ENCODE measurements around the gene ARHGAP12. TPM values are rescaled to one million over a fixed set of nuclear protein-coding genes. Genes with fewer than 3 reads are reported as not detected.
A peak's percentile ranks its signal among the peaks of the same experiment; 100 is the strongest.
"Not testable (repeated sequence)": the region's sequence is repeated elsewhere in the genome, so short reads cannot be mapped to it uniquely, and the experiment has no call there.

The ARHGAP12 gene, protein sequence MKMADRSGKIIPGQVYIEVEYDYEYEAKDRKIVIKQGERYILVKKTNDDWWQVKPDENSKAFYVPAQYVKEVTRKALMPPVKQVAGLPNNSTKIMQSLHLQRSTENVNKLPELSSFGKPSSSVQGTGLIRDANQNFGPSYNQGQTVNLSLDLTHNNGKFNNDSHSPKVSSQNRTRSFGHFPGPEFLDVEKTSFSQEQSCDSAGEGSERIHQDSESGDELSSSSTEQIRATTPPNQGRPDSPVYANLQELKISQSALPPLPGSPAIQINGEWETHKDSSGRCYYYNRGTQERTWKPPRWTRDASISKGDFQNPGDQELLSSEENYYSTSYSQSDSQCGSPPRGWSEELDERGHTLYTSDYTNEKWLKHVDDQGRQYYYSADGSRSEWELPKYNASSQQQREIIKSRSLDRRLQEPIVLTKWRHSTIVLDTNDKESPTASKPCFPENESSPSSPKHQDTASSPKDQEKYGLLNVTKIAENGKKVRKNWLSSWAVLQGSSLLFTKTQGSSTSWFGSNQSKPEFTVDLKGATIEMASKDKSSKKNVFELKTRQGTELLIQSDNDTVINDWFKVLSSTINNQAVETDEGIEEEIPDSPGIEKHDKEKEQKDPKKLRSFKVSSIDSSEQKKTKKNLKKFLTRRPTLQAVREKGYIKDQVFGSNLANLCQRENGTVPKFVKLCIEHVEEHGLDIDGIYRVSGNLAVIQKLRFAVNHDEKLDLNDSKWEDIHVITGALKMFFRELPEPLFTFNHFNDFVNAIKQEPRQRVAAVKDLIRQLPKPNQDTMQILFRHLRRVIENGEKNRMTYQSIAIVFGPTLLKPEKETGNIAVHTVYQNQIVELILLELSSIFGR
- total RNA-seq (2014; rRNA removed; shearing (Covaris generic)): 24.5 and 27.2 TPM in 2 replicates

DNA sequence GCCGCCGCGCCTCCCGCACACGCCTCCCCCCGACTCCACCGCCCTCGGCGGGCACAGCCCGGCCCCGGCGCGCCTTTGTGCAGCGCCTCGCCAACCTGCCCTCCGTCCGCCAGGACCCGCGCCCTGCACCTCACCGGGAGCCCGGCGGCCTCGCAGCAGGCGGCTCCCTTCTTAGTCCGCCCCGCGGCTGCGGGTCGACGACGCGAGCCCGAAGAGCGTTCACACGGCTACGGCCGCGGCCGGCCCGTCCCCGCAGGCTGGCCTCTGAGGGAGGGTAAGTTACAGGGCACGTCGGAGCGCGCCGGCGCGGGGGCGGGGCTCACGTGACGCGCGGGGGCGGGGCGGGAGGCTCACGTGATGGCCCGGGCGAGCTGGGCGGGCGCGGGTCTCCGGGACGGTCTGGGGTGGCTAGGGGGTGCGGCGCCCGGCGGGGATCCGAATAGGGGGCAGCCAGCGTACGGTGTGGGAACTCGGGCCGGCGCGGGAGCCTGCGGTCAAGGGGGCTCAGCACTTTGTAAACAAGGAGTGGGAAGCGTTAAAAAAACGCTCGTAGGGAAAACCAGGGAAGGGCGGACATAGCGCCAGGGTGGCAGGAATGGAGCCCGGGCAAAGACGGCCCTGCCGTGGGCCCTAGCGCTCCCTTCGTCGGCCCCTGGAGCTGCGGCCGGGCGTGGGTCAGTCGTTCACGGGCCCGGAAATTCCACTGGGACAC is at the start of gene ARHGAP12:
Gene ARHGAP12, minus strand, starts transcription at position 283 of the 712 bp plus-strand sequence. CDS start 19,976 bp downstream, outside the sequence.
- peak; percentile 85 for DNase-seq (ENCODE audit: low spot score)

- no peak for DNase-seq (ENCODE audit: low spot score)
Observed at GRCh38 chr10:31978156-31978483, 49.5 kb upstream of the ARHGAP12 start.

GRCh38 chr10:31977440-31978155 is 49.0 kb upstream of the ARHGAP12 start:
- peak; percentile 51 for DNase-seq (ENCODE audit: low spot score)

DNA sequence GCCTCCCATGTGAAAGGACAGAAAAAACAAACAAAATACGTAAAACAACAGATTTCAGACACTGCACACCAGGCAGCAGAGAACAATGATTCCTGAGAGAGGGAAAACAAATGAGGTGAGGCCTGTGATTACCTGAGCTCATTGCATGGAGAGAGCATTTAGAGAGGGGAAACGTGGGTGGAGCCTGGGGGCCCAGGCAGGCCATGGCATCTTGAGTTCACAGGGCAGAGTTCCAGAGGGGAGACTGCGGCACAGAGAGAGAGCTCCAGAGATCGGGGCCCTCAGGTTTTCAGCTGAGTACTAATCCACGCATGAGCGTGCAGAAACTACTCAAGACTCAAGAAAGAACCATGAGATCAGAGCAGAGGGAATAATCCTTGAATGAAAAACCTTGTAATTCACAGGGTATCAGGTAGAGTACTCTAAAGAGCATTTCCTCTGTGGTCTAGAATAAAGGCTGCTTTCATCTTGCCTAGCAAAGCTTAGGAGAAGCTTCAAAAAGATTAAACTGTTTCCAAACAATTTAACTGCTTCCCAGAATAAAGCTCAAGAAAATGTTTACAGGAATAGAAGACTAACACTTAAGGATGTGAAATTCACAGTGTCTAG is 46.6 kb upstream of the ARHGAP12 start:
- no peak for DNase-seq (ENCODE audit: low spot score)

GRCh38 chr10:31974434-31975124 is 45.9 kb upstream of the ARHGAP12 start:
- DNase-seq (ENCODE audit: low spot score): no peak

- no peak for DNase-seq (ENCODE audit: low spot score)
Observed at GRCh38 chr10:31972519-31973041, 43.9 kb upstream of the ARHGAP12 start.

DNA sequence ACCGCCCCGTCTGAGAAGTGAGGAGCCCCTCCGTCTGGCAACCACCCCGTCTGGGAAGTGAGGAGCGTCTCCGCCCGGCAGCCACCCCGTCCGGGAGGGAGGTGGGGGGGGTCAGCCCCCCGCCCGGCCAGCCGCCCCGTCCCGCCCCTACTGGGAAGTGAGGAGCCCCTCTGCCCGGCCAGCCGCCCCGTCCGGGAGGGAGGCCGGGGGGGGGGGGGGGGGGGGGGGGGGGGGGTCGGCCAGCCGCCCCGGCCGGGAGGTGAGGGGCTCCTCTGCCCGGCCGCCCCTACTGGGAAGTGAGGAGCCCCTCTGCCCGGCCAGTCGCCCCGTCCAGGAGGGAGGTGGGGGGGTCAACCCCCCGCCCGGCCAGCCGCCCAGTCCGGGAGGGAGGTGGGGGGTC is 41.2 kb upstream of the ARHGAP12 start:
- DNase-seq (ENCODE audit: low spot score): not testable (repeated sequence)

DNA sequence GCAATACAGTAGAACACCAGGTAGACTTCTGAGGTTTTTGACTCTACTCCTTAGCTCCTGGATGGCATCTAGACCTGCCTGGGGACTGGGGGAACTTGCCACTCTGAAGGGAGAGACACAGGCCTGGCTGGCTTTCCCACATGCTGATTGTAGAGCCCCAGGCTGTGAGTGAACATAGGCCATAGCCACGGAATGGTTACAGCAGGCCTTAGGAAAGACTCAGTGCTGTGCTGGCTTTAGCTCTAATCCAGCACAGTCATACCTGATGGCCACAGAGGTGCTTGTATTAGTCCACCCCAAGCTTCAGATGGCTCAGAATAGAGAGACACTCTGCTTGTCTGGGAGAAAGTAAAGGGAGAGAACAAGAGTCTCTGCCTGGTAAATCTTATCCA is 35.0 kb upstream of the ARHGAP12 start:
- DNase-seq (ENCODE audit: low spot score): no peak

- DNase-seq (ENCODE audit: low spot score): no peak
Observed at GRCh38 chr10:31962826-31963588, 34.4 kb upstream of the ARHGAP12 start.

- DNase-seq (ENCODE audit: low spot score): no peak
Observed at GRCh38 chr10:31961277-31962074, 32.8 kb upstream of the ARHGAP12 start.

DNA sequence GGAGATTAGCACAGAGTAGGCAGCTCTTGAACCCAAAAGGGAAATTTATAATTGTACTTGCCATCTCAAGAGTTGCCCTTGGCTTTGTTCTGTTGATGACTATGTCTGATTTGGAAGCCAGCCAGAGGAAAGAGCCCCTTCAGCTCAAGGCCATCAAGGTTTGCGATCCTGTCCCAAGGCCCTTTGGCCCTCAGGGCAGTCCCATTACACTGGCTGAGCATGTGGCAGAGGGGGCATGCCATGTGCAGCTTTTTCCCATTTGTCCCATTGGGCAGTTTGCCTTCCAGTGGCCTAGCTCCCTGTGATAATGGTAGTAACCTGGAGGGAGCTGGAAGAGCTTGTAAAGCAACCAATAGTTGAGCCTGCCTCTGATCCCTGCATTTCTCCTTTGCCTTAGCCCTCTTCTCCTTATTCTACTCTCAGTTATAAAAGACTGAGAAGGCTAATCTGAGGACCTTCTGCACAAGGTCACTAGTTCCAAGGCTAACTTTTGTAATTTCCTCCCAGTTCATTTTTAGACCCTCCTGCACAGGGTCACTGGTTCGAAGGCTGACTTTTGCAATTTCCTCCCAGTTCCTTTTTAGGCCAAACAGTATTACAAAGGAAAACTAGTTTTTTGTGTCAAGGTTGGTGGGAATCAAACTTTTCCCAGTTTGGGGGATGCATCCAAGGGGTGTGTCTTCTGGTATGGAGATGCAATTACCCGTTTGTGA is 31.0 kb upstream of the ARHGAP12 start:
- DNase-seq (ENCODE audit: low spot score): no peak

- no peak for DNase-seq (ENCODE audit: low spot score)
Observed at GRCh38 chr10:31958856-31959255, 30.2 kb upstream of the ARHGAP12 start.

DNA sequence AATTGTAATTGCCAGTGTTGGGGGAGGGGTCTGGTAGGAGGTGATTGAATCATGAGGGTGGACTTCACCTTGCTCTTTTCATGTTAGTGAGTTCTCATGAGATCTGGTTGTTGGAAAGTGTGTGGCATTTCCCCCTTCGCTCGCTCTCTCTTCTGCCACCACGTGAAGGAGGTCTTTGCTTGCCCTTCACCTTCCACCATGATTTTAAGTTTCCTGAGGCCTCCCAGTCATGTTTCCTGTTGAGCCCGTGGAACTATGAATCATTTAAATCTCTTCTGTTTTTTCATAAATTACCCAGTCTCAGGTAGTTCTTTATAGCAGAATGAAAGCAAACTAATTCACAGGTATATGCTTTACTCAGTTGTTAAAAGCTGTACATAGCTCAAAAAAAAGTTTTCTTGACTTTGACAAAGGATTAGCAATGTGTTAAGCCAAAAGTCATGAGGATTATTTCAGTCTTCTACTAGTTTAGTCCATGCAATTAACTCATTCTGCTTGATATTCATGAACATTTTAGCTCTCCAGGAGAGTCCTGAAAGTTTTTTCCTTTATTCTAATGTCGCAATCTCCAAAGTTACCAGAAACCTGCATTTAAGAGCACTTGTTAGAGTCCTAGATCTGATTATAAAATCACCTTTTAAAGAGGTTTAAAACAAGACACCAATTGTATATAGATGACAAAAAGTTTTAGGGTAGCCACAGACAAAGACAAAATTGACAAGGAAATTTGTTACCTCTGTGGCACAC is 27.7 kb upstream of the ARHGAP12 start:
- DNase-seq (ENCODE audit: low spot score): no peak

DNA sequence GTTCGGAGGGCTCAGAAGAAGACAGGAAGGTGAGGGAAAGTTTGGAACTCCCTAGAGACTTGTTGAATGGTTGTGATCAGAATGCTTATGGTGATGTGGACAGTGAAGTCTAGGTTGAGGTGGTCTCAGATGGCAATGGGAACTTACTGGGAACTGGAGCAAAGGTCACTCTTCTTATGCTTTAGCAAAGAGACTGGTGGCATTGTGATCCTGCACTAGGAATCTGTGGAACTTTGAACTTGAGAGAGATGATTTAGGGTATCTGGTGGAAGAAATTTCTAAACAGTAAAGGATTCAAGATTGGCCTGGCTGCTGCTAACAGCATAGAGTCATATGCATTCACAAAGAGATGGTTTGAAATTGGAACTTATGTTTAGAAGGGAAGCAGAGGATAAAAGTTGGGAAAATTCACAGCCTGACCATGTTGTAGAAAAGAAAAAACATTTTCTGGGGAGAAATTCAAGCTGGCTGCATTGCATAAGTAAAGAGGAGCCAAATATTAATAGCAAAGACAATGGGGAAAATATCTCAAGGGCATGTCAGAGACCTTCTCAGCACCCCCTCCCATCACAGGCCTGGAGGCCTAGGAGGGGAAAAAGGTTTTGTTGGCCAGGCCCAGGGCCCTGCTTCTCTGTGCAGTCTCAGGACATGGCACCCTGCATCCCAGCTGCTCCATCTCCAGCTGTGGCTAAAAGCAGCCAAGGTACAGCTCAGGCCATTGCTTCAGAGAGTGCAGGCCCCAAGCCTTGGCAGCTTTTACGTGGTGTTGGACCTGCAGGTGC is 26.0 kb upstream of the ARHGAP12 start:
- DNase-seq (ENCODE audit: low spot score): no peak

DNA sequence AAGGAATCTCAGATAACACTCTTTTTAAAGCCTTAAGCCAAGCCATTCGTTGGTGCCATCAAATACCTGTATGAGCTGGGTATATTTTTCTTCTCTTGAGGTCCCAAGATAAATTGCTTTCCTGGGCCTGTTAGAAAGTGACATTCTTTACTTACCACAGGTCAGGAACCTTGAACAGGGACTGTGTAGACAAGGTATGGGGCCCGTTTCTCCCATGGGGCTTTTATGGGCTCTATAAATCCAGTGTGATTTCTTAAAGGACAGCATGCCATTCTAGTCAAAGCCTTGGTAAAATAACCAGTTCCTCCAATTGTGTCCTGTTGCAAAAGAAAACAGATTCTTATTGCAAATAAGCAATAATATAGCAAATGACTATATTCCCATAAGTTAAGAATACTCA is 24.8 kb upstream of the ARHGAP12 start:
- DNase-seq (ENCODE audit: low spot score): no peak

DNA sequence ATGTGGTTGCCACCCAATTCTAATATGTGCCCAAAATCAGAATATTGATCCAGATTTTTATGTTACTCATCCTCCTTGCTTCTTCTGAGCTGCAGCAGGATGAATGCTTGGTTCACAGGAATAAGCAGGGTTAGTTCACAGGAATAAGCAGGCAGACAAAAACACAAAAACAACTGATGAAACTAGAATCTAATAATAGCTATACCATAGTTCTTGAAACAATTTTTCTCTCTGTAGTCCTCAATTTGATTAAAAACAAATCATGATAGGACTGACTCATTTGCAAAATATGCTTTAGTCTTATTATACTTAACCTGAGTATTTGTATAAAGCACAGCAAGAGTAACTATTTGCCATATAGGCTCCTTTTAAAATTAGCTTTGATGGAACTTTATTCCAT is 24.4 kb upstream of the ARHGAP12 start:
- no peak for DNase-seq (ENCODE audit: low spot score)

All from HT-29 (cell line).